GM21723 (cell line): ENCODE results near the gene BUB1.
"Not testable (repeated sequence)": the region's sequence is repeated elsewhere in the genome, so short reads cannot be mapped to it uniquely, and the experiment has no call there.

Experiments
- ATAC-seq: cut with Tn5 transposase; IDR thresholded peaks from one replicate; pipeline ENCODE4 v1.9.1; 2021; ENCODE audit warnings: mild to moderate bottlenecking, moderate library complexity; ENCODE audit not compliant: unreplicated experiment

The BUB1 gene

DNA sequence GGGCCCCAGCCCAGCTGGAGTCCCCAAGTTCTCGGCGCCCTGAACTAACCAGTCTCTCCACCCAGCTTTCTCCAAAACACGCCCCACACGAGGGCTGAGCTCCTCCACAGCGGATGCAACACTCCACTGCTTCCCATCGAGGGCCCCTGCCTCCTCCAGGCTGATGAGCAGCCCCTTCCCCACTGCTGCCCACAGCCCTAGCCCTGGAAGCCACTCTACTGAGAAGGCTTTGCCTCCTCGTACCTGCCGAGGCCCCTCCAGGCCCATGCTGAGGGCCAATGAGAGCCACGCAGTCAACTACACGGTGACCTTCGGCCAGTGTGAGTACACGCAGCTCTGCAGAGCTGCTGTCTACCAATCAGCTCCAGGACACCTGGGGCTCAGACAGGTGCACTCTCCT lies 72.8 kb downstream of the BUB1 start:
- not testable (repeated sequence) for ATAC-seq

DNA sequence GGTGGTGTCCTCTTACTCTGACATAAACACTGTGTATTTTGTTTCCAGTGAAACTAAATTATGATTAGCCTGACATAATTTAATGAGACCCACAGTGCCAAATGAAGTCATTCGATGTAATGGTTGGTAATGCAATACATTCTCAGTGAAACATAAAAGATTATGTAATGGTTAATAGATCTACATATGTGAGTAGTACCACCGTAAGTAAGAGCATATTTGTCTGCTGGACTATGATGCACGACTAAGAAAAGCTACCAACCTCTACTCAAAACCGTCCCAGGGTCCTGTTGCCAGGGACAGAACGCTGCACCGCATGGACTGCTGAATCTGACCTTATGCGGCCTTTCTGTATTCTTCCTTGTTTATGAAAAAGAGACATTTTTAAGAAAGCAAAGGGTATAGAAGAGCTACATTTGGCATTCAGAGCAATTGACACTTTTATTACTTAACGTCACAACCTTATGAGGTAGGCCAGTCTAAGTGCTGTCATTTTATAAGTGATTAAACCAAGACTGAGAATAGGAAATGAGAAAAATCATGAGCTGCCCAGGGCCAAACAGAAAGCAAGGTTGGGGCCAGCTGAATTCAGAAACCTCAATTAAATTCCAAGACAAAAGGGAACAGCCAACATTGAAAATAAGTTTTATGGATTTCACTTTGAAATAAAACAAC lies 73.8 kb downstream of the BUB1 start:
- ATAC-seq, result not testable (repeated sequence)

DNA sequence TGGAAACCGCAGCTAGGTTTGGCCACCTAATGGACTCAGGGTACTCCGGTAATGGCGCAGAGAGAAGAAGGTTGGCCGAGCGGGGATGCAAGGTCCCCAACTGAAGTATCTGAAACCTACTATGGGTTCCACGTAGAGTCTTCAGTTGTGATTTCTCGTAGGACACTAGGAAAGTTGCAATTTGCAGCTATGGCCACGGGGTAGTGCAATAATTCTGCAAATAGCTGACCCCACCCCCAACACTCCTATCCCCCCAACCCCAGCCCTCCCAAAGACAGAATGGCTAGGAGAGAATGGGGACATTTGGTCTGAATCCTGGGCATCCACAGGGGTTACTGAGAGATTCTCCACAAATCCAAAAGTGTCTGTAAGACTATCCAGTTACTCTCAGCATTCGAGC lies 75.7 kb downstream of the BUB1 start:
- ATAC-seq, result not testable (repeated sequence)

DNA sequence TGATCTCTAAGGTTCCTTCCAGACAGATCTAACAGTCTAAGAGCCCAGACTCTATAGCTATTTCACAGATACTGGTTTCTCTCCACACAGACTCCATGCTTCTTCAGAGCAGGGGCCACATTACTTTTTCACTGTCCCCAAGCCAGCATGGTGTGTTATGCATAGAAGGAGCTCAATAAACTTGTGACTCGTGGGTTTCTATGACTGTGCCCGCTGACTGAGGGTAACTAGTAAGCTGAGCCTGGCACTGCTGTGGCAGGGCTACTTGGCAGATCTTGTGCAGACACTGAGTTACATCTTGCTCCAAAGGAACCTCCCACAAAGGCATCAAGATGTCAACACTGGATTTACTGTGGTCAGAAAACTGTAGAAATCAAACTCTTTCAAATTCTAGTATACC lies 85.9 kb downstream of the BUB1 start:
- ATAC-seq, result not testable (repeated sequence)

DNA sequence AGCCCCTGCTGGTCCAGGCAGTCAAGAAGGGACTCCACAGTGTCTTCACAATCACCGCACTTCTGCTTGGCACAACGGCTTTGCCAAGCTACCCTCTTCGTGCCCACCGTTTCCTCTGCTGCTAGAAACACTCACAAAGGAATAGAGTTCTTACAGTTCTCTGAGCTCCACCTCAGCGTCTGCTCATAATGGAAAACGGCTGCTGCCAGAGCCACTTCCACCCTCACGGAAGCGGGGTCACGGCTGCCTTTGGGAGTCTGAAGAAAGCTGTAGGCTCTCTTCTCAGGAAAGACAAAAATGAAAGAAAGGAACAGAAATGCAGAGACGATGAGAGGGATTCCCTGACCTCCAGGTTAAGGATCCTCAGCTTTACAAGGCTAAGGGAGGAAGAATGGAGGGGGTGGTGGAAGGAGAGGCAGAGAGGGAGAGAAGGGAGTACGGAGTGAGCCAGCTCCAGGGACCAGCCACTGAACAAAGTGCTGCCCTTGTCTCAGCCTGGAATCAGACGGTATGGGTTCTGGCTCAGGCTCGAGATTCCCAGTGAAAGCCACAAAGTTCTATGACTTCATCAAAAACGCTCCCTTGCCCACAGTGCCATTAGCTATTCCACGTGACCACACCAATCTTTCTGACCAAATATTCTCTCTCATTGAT lies 88.1 kb downstream of the BUB1 start:
- ATAC-seq, result not testable (repeated sequence)

DNA sequence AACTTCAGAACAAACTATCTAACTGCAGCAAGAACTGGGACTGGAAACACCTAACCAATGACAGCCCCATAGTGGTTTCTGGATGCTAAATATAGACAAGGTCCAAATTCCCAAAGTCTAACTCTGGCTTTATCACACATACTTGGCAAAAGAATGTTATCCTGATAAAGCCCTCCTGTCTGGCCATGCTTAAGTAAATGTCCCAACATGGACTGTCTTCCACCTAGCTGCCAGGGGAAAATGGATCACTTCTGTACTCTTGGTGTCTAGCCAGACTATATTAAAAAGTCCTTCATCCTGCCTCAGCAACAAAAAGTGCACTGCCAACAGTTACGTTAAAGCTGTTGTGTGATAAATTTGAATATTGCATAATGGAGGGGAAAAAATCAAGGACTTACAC lies 89.3 kb downstream of the BUB1 start:
- not testable (repeated sequence) for ATAC-seq
